Ovary (tissue), 10 donors: ENCODE results near the gene POM121L2. TPM values are rescaled to one million over a fixed set of nuclear protein-coding genes. Genes with fewer than 3 reads are reported as not detected.

Source experiments
- DNase-seq, 5 donors: peaks; one replicate each; pipeline ENCODE4 v3.0.0-alpha.2; 2019 to 2020
- H3K27ac ChIP-seq, 2 donors: fragments of 200-600 bp; one replicate each; pipeline versions ENCODE4 v1.5.1 to v1.8.0; 2019 to 2022
- H3K27me3 ChIP-seq: fragments of 200-600 bp; one replicate; pipeline ENCODE4 v1.8.0; 2022
- H3K36me3 ChIP-seq: fragments of 200-600 bp; sonication (generic); one replicate; pipeline ENCODE4 v1.5.1; 2019
- H3K4me1 ChIP-seq: one replicate; pipeline ENCODE4 v1.8.1; 2013; ENCODE audit warnings: mild to moderate bottlenecking, moderate library complexity; ENCODE audit not compliant: insufficient read depth
- H3K4me3 ChIP-seq: fragments of 200-600 bp; sonication (generic); one replicate; pipeline ENCODE4 v1.5.1; 2017
- H3K9me3 ChIP-seq, 2 donors: fragments of 200-600 bp in 1 of 2; sonication (generic) in 1 of 2; one replicate each; pipeline versions ENCODE4 v1.5.1 to v1.8.1; 2013 to 2019; ENCODE audit warnings: mild to moderate bottlenecking in 1 of 2, moderate library complexity in 1 of 2
- CTCF ChIP-seq, 3 donors: fragments of 450-650 bp in 2 of 3; fragments of 200-600 bp in 1 of 3; IDR thresholded peaks; one replicate each; pipeline versions ENCODE4 v1.5.1 to v1.8.0; 2016 to 2022; ENCODE audit warnings: antibody characterized with exemption in 3 of 3, mild to moderate bottlenecking in 1 of 3
- EP300 ChIP-seq: sonication (generic); formaldehyde crosslinking; IDR thresholded peaks from one replicate; pipeline ENCODE4 v1.6.1; 2017; ENCODE audit warnings: antibody characterized with exemption
- POLR2A ChIP-seq: fragments of 450-650 bp; IDR thresholded peaks from one replicate; pipeline ENCODE4 v1.6.1; 2017; ENCODE audit warnings: antibody characterized with exemption, mild to moderate bottlenecking, moderate library complexity
- WGBS, 3 donors: extraction: QIAGEN DNeasy Blood & Tissue Kit in 1 of 3; methylation state at CpG; one replicate each; pipeline versions ENCODE4 v1.1.5 to v1.1.7; 2013 to 2017; 5-methylcytosine and 5-hydroxymethylcytosine counted together
- intact Hi-C, 4 donors: fragments of 100-400 bp; cut with DNase I; formaldehyde crosslinking; loops; one replicate each; pipeline versions ENCODE4 v1.11.0 to v1.15.1; 2022 to 2023
- long read RNA-seq, 3 donors: library from polyadenylated mRNA in 2 of 3; unstranded in 2 of 3; transcript quantifications; one replicate each; pipeline ENCODE4 v2.0.0 and lab custom pipeline, GENCODE V29; 2021 to 2026
- polyA plus RNA-seq, 2 donors: library from polyadenylated mRNA; stranded (reverse); fragments of 200-250 nt in 1 of 2; fragments of 350-450 nt in 1 of 2; fragmentation: Illumina TruSeq in 1 of 2; extraction: RNeasy Lipid Tissue Mini Kit (QIAGEN cat#74804) in 1 of 2; gene quantifications; one replicate each; pipeline ENCODE4 v1.2.3, GENCODE V29; 2013 to 2014
- total RNA-seq, 7 donors: library from RNA; depleted of rRNA in 2 of 7; stranded (reverse); fragments of >200 nt in 2 of 7; fragmentation: NEBNext Ultra II Directional in 3 of 7; extraction: Animal tissue kit (Norgen Biotek cat#: 25700) in 3 of 7; gene quantifications; one replicate each; pipeline versions ENCODE4 v1.1.0 to v1.2.4, GENCODE V29; 2016 to 2023
- donor health status: DM: no; HTN: no; CAD: no; lungs with moderate emphysema.
- donor health status: DM: no; HTN: no; CAD: no.
- donor health status: Bipolar disorder and iron deficiency.
- donor health status: DM: yes; HTN: yes; CAD: no.
- donor health status: DM: no; HTN: no; CAD: no.
- donor health status: DM: yes; HTN: yes; CAD: no.

The POM121L2 gene
- total RNA-seq = under 1 TPM in 1 of 7 donors, not detected in 6; 0.05 TPM
- under 1 TPM in 1 of 2 donors, not detected in 1; 0.02 TPM for polyA plus RNA-seq
- long read RNA-seq, donor 1 = 0 reads
- long read RNA-seq, donor 2 = 0 reads
- long read RNA-seq, donor 3 = 0 reads

GRCh38 chr6:27312146-27312949 lies at the start of gene POM121L2:
Gene POM121L2 (minus strand): TSS chr6:27312273. CDS start chr6:27312170, 103 bp downstream.
- intact Hi-C loops = no loop called here
- Histone ChIP-seq H3K36me3 (no peaks in the 10 kb centered on the region), H3K4me3 (peak within 1 kb of the TSS; percentile 32), H3K27ac (no peak within 1 kb of the TSS), H3K9me3 (peaks cover 0 to 11% of the 10 kb centered on the region in 2 donors), H3K27me3 (no peaks in the 10 kb centered on the region), H3K4me1 (peaks cover 5% of the 10 kb centered on the region)
- 0 to 1% (median 1%) methylated on average over 62 to 64 of the region's 64 CpGs for WGBS, 3 donors
- DNase-seq = peak in 3 of 5 donors; percentile 16 to 28 (median 26)
- no peak for TF ChIP-seq EP300
- no peak for TF ChIP-seq CTCF (IDR thresholded peaks at IDR 0.05)
- TF ChIP-seq POLR2A = no peak

- Histone ChIP-seq H3K36me3 (no peaks in the 10 kb centered on the region), H3K27me3 (no peaks in the 10 kb centered on the region), H3K4me3 (no peak overlapping the region), H3K4me1 (no peaks in the 10 kb centered on the region), H3K9me3 (peaks cover 0 to 8% of the 10 kb centered on the region in 2 donors), H3K27ac (no peak overlapping the region)
- no peak for TF ChIP-seq EP300
- no peak for TF ChIP-seq POLR2A
- no peak for TF ChIP-seq CTCF (IDR thresholded peaks at IDR 0.05)
- intact Hi-C loops = no loop called here
- DNase-seq = no peak
- 94 to 100% (median 100%) methylated on average over 1 of the region's 1 CpG for WGBS, 3 donors
Observed at GRCh38 chr6:27359231-27359630, 47.2 kb upstream of the POM121L2 start.

- WGBS, 3 donors = 66 to 69% (median 67%) methylated on average over 2 of the region's 2 CpGs
- H3K4me3 ChIP-seq = no peak overlapping the region
- H3K4me1 ChIP-seq = no peaks in the 10 kb centered on the region
- intact Hi-C loops = no loop called here
- TF ChIP-seq POLR2A (no peak), CTCF (IDR thresholded peaks at IDR 0.05) (no peak), EP300 (no peak)
- H3K27me3 ChIP-seq = no peaks in the 10 kb centered on the region
- H3K27ac ChIP-seq = no peak overlapping the region
- no peak for DNase-seq
- peaks cover 0 to 8% of the 10 kb centered on the region in 2 donors for H3K9me3 ChIP-seq
- H3K36me3 ChIP-seq = no peaks in the 10 kb centered on the region
Observed at GRCh38 chr6:27358786-27359185, 46.7 kb upstream of the POM121L2 start.

- no peak for TF ChIP-seq POLR2A
- TF ChIP-seq CTCF (IDR thresholded peaks at IDR 0.05) = no peak
- no peak for TF ChIP-seq EP300
- H3K4me1 ChIP-seq = no peaks in the 10 kb centered on the region
- H3K27me3 ChIP-seq = no peaks in the 10 kb centered on the region
- no peak overlapping the region for H3K27ac ChIP-seq
- DNase-seq = no peak
- intact Hi-C loops = no loop called here
- H3K36me3 ChIP-seq = no peaks in the 10 kb centered on the region
- no peaks in the 10 kb centered on the region for H3K9me3 ChIP-seq
- H3K4me3 ChIP-seq = no peak overlapping the region
- WGBS, 3 donors = 78 to 84% (median 79%) methylated on average over 4 of the region's 4 CpGs
Observed at GRCh38 chr6:27352850-27353249, 40.8 kb upstream of the POM121L2 start.
